SK-N-SH (cell line): Measurements from ENCODE around the gene TCF25. TPM values are rescaled to one million over a fixed set of nuclear protein-coding genes. Genes with fewer than 3 reads are reported as not detected.
A peak's percentile ranks its signal among the peaks of the same experiment; 100 is the strongest.

ENCODE experiments used
- ELF1 ChIP-seq: IDR thresholded peaks from 2 replicates; pipeline ENCODE4 v1.4.0; 2012
- EZH2phosphoT487 ChIP-seq: fragments of 200-600 bp; sonication (generic); IDR thresholded peaks from 2 replicates; pipeline ENCODE4 v1.6.1; 2017; ENCODE audit warnings: low read depth, mixed run types, mild to moderate bottlenecking, antibody characterized with exemption, moderate library complexity, borderline replicate concordance
- FOSL2 ChIP-seq: IDR thresholded peaks from 2 replicates; pipeline ENCODE4 v1.4.0; 2012; ENCODE audit warnings: low read depth, mild to moderate bottlenecking, moderate library complexity, borderline replicate concordance
- FOXJ3 ChIP-seq: sonication (generic); formaldehyde crosslinking; IDR thresholded peaks from 2 replicates; pipeline ENCODE4 v1.5.1; 2020; ENCODE audit warnings: mild to moderate bottlenecking, missing genetic modification reagents
- GATA2 ChIP-seq: sonication (generic); formaldehyde crosslinking; IDR thresholded peaks from 2 replicates; pipeline ENCODE4 v1.5.0; 2020; ENCODE audit warnings: mild to moderate bottlenecking, missing genetic modification reagents
- MEF2A ChIP-seq: IDR thresholded peaks from 2 replicates; pipeline ENCODE4 v1.4.0; 2012; ENCODE audit warnings: low read depth, borderline replicate concordance
- MXI1 ChIP-seq: IDR thresholded peaks from 2 replicates; pipeline ENCODE4 v1.6.1; 2012; ENCODE audit warnings: mild to moderate bottlenecking, low read depth, low read length, improper control_type of control experiment
- NFIC ChIP-seq: IDR thresholded peaks from 2 replicates; pipeline ENCODE4 v1.4.0; 2012; ENCODE audit warnings: borderline replicate concordance
- NRF1 ChIP-seq: IDR thresholded peaks from 2 replicates; pipeline ENCODE4 v1.6.1; 2012; ENCODE audit warnings: low read depth, mild to moderate bottlenecking, low read length
- RAD21 ChIP-seq: IDR thresholded peaks from 2 replicates; pipeline ENCODE4 v1.6.1; 2012; ENCODE audit warnings: mild to moderate bottlenecking, low read length
- RCOR1 ChIP-seq: fragments of 150-350 bp; IDR thresholded peaks from 2 replicates; pipeline ENCODE4 v1.6.1; 2017; ENCODE audit warnings: antibody characterized with exemption, low read length
- RXRA ChIP-seq: IDR thresholded peaks from 2 replicates; pipeline ENCODE4 v1.4.0; 2012; ENCODE audit warnings: low read depth, mild to moderate bottlenecking, borderline replicate concordance
- SIN3A ChIP-seq: IDR thresholded peaks from 2 replicates; pipeline ENCODE4 v1.6.1; 2012; ENCODE audit warnings: low read depth, mild to moderate bottlenecking, low read length, moderate library complexity, borderline replicate concordance
- SMC3 ChIP-seq: IDR thresholded peaks from 2 replicates; pipeline ENCODE4 v1.6.1; 2012; ENCODE audit warnings: low read depth, low read length, improper control_type of control experiment
- TAF1 ChIP-seq: IDR thresholded peaks from 2 replicates; pipeline ENCODE4 v1.6.1; 2012; ENCODE audit warnings: low read depth, mild to moderate bottlenecking, low read length, moderate library complexity, borderline replicate concordance
- TEAD4 ChIP-seq: IDR thresholded peaks from 2 replicates; pipeline ENCODE4 v1.4.0; 2012; ENCODE audit warnings: mild to moderate bottlenecking, borderline replicate concordance; ENCODE audit not compliant: insufficient read depth
- polyA plus RNA-seq, 3 experiments: library from polyadenylated mRNA; depleted of rRNA; stranded (reverse); fragments of >200 nt; gene quantifications; 2 replicates each; pipeline ENCODE4 v1.2.3, GENCODE V29; 2012
- TF ChIP-seq, protein P1 (sequence below): IDR thresholded peaks from 2 replicates; pipeline ENCODE4 v1.6.1; 2012; ENCODE audit warnings: mild to moderate bottlenecking, low read depth, low read length, moderate library complexity
- TF ChIP-seq, protein P2 (sequence below): IDR thresholded peaks from 2 replicates; pipeline ENCODE4; 2012
- TF ChIP-seq, protein P3 (sequence below): fragments of 200-600 bp; sonication (generic); IDR thresholded peaks from 2 replicates; pipeline ENCODE4 v1.6.1; 2017; ENCODE audit warnings: antibody characterized with exemption, mild to moderate bottlenecking, moderate library complexity
- TF ChIP-seq, protein P4 (sequence below): fragments of 150-350 bp; IDR thresholded peaks from 2 replicates; pipeline ENCODE4 v1.6.1; 2016; ENCODE audit warnings: mild to moderate bottlenecking, low read depth, low read length
- TF ChIP-seq, protein P5 (sequence below): fragments of 150-350 bp; IDR thresholded peaks from 2 replicates; pipeline ENCODE4 v1.6.1; 2017; ENCODE audit warnings: antibody characterized with exemption, low read length, low read depth, borderline replicate concordance

The TCF25 gene
- polyA plus RNA-seq, 1 of the 3 experiments (the other 2 are of a cell fraction): 208 TPM

DNA sequence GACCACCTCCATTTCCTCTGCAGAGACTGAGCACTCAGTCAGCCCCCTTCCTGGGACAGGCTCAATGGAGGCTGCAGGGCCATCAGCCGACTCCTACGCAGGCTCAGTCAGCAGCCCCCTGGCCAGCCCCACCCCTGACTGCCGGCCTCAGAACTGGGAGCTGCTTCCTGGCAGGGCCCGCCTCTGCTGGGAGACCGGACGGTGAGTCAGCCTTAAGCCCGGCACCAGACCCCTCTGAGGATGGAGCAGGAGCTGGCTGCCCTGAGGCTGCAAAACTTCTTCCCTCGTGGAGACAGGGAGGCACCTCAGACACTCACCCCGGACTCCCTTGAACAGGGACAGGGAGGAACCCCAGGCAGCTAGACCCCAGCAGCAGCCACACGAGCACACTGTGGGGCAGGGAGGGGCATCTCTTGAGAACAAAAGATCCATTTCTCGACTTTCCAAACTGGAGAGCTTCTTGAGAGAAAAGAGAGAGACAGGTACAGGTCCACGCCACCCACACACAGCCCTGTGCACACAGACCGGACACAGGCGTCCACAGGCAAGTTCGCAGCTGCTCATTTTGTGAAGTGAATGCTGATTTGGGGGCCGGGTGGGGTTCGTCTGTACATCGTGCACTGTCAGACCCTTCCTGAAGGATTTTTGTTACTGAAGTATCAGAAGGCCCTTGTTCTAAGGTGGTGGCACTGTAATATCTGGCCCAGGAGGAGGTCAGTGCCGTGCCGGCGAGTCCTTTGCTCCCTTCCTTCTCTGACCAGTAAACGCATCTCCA lies 48.5 kb downstream of the TCF25 start (continued):
- TF ChIP-seq, protein P1, sequence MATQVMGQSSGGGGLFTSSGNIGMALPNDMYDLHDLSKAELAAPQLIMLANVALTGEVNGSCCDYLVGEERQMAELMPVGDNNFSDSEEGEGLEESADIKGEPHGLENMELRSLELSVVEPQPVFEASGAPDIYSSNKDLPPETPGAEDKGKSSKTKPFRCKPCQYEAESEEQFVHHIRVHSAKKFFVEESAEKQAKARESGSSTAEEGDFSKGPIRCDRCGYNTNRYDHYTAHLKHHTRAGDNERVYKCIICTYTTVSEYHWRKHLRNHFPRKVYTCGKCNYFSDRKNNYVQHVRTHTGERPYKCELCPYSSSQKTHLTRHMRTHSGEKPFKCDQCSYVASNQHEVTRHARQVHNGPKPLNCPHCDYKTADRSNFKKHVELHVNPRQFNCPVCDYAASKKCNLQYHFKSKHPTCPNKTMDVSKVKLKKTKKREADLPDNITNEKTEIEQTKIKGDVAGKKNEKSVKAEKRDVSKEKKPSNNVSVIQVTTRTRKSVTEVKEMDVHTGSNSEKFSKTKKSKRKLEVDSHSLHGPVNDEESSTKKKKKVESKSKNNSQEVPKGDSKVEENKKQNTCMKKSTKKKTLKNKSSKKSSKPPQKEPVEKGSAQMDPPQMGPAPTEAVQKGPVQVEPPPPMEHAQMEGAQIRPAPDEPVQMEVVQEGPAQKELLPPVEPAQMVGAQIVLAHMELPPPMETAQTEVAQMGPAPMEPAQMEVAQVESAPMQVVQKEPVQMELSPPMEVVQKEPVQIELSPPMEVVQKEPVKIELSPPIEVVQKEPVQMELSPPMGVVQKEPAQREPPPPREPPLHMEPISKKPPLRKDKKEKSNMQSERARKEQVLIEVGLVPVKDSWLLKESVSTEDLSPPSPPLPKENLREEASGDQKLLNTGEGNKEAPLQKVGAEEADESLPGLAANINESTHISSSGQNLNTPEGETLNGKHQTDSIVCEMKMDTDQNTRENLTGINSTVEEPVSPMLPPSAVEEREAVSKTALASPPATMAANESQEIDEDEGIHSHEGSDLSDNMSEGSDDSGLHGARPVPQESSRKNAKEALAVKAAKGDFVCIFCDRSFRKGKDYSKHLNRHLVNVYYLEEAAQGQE: peak; percentile 78
- TF ChIP-seq RAD21 (no peak), SMC3 (no peak), NRF1 (peak; percentile 67), TAF1 (peak; percentile 95), GATA2 (no peak), NFIC (no peak), FOXJ3 (no peak; the same call in 1 of the 2 replicates), TEAD4 (no peak), RCOR1 (no peak), FOSL2 (peak; percentile 90; the same call in 1 of the 2 replicates), ELF1 (no peak), SIN3A (peak; percentile 83; the same call in 1 of the 2 replicates), MXI1 (no peak; the same call in 1 of the 2 replicates), MEF2A (no peak), EZH2phosphoT487 (no peak), RXRA (no peak)
- TF ChIP-seq, protein P2, sequence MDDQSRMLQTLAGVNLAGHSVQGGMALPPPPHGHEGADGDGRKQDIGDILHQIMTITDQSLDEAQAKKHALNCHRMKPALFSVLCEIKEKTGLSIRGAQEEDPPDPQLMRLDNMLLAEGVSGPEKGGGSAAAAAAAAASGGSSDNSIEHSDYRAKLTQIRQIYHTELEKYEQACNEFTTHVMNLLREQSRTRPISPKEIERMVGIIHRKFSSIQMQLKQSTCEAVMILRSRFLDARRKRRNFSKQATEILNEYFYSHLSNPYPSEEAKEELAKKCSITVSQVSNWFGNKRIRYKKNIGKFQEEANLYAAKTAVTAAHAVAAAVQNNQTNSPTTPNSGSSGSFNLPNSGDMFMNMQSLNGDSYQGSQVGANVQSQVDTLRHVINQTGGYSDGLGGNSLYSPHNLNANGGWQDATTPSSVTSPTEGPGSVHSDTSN: peak; percentile 17; the same call in 1 of the 2 replicates
- TF ChIP-seq, protein P3, sequence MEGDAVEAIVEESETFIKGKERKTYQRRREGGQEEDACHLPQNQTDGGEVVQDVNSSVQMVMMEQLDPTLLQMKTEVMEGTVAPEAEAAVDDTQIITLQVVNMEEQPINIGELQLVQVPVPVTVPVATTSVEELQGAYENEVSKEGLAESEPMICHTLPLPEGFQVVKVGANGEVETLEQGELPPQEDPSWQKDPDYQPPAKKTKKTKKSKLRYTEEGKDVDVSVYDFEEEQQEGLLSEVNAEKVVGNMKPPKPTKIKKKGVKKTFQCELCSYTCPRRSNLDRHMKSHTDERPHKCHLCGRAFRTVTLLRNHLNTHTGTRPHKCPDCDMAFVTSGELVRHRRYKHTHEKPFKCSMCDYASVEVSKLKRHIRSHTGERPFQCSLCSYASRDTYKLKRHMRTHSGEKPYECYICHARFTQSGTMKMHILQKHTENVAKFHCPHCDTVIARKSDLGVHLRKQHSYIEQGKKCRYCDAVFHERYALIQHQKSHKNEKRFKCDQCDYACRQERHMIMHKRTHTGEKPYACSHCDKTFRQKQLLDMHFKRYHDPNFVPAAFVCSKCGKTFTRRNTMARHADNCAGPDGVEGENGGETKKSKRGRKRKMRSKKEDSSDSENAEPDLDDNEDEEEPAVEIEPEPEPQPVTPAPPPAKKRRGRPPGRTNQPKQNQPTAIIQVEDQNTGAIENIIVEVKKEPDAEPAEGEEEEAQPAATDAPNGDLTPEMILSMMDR: no peak
- TF ChIP-seq, protein P4, sequence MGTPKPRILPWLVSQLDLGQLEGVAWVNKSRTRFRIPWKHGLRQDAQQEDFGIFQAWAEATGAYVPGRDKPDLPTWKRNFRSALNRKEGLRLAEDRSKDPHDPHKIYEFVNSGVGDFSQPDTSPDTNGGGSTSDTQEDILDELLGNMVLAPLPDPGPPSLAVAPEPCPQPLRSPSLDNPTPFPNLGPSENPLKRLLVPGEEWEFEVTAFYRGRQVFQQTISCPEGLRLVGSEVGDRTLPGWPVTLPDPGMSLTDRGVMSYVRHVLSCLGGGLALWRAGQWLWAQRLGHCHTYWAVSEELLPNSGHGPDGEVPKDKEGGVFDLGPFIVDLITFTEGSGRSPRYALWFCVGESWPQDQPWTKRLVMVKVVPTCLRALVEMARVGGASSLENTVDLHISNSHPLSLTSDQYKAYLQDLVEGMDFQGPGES: no peak
- TF ChIP-seq, protein P5, sequence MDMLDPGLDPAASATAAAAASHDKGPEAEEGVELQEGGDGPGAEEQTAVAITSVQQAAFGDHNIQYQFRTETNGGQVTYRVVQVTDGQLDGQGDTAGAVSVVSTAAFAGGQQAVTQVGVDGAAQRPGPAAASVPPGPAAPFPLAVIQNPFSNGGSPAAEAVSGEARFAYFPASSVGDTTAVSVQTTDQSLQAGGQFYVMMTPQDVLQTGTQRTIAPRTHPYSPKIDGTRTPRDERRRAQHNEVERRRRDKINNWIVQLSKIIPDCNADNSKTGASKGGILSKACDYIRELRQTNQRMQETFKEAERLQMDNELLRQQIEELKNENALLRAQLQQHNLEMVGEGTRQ: no peak
